Measurements from ENCODE around the gene LNPEP. TPM values are rescaled to one million over a fixed set of nuclear protein-coding genes. Genes with fewer than 3 reads are reported as not detected.
A peak's percentile ranks its signal among the peaks of the same experiment; 100 is the strongest.

The LNPEP gene
- total RNA-seq, 1 donor from 2014 or later = 19.6 TPM

DNA sequence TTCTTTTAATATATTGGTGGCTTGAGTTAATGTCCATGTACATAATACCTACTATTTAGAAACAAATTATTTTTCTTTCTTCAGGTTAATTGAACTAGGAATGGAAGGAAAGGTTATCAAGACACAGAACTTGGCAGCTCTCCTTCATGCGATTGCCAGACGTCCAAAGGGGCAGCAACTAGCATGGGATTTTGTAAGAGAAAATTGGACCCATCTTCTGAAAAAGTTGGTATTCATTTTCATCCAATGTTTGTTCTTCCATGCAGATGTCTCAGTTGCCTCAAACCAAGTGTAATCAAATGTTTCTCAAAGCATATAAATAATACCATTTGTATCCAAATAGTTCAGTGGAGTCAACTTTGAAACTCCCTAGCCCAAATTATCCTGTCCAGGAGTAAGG is 22.6 kb upstream of the LNPEP start:
- TF ChIP-seq, protein P1, sequence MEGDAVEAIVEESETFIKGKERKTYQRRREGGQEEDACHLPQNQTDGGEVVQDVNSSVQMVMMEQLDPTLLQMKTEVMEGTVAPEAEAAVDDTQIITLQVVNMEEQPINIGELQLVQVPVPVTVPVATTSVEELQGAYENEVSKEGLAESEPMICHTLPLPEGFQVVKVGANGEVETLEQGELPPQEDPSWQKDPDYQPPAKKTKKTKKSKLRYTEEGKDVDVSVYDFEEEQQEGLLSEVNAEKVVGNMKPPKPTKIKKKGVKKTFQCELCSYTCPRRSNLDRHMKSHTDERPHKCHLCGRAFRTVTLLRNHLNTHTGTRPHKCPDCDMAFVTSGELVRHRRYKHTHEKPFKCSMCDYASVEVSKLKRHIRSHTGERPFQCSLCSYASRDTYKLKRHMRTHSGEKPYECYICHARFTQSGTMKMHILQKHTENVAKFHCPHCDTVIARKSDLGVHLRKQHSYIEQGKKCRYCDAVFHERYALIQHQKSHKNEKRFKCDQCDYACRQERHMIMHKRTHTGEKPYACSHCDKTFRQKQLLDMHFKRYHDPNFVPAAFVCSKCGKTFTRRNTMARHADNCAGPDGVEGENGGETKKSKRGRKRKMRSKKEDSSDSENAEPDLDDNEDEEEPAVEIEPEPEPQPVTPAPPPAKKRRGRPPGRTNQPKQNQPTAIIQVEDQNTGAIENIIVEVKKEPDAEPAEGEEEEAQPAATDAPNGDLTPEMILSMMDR (IDR thresholded peaks at IDR 0.05) = no peak
- no peak for TF ChIP-seq EZH2phosphoT487 (IDR thresholded peaks at IDR 0.05)
- TF ChIP-seq EZH2 (IDR thresholded peaks at IDR 0.05) = no peak
- H4K20me1 ChIP-seq (ENCODE audit: low read depth) = no peaks in the 10 kb centered on the region
- H3K27me3 ChIP-seq = no peaks in the 10 kb centered on the region
- no peak overlapping the region for H3K27ac Mint-ChIP-seq
- H3K79me2 ChIP-seq (ENCODE audit: low read depth) = no peaks in the 10 kb centered on the region
- no peak overlapping the region for H3K4me3 ChIP-seq
- H3F3A ChIP-seq (ENCODE audit: low read depth) = no peaks in the 10 kb centered on the region
- H3K9ac ChIP-seq = no peak overlapping the region
- peaks cover 11% of the 10 kb centered on the region for H3K4me1 Mint-ChIP-seq
- H3K27me3 Mint-ChIP-seq (ENCODE audit: insufficient read depth, low read depth) = peaks cover 3% of the 10 kb centered on the region
- H3K36me3 Mint-ChIP-seq = no peaks in the 10 kb centered on the region
- H3K36me3 ChIP-seq = no peaks in the 10 kb centered on the region
- no peak for DNase-seq (ENCODE audit: low spot score)
- H3K9me3 Mint-ChIP-seq = peaks cover 3% of the 10 kb centered on the region
- H3K4me2 ChIP-seq = no peak overlapping the region
- H3K4me1 ChIP-seq = no peaks in the 10 kb centered on the region
- H3K9me3 ChIP-seq (ENCODE audit: low read depth) = no peaks in the 10 kb centered on the region
- H2AFZ ChIP-seq (replicated peaks) = no peak overlapping the region
- no peak overlapping the region for H3K4me3 Mint-ChIP-seq
- no peak overlapping the region for H3K27ac ChIP-seq

DNA sequence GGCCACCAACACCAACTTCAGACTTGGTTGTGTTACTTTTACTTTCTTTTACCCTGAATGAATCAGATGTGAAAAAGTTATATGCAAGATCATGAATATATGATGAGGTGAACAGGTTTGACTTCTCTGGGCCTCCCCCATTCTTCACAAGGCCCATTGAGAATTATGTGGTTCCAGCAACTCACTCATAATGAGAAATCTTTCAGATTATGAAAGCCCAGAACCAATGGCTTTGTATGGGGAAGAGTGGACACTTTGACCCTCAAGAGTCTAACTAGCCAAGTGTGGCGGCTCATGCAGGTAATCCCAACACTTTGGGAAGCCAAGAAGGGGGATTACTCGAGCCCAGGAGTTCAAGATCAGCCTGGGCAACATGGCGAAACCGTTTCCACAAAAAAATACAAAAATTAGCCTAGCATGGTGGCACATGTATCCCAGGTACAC is 16.1 kb upstream of the LNPEP start:
- no peaks in the 10 kb centered on the region for H3F3A ChIP-seq (ENCODE audit: low read depth)
- TF ChIP-seq EZH2 (IDR thresholded peaks at IDR 0.05) = no peak
- H3K9me3 ChIP-seq (ENCODE audit: low read depth) = no peaks in the 10 kb centered on the region
- H3K79me2 ChIP-seq (ENCODE audit: low read depth) = no peaks in the 10 kb centered on the region
- peaks cover 7% of the 10 kb centered on the region for H3K4me1 ChIP-seq
- Mint-ChIP-seq H3K9me3 (peaks cover 3% of the 10 kb centered on the region), H3K36me3 (no peaks in the 10 kb centered on the region), H3K27ac (no peak overlapping the region), H3K27me3 (ENCODE audit: insufficient read depth, low read depth) (peaks cover 3% of the 10 kb centered on the region), H3K4me3 (no peak overlapping the region), H3K4me1 (peaks cover 9% of the 10 kb centered on the region)
- H3K9ac ChIP-seq = no peak overlapping the region
- H3K36me3 ChIP-seq = no peaks in the 10 kb centered on the region
- no peaks in the 10 kb centered on the region for H3K27me3 ChIP-seq
- no peak overlapping the region for H3K27ac ChIP-seq
- H4K20me1 ChIP-seq (ENCODE audit: low read depth) = no peaks in the 10 kb centered on the region
- no peak overlapping the region for H3K4me2 ChIP-seq
- no peak overlapping the region for H2AFZ ChIP-seq (replicated peaks)
- no peak for DNase-seq (ENCODE audit: low spot score)
- H3K4me3 ChIP-seq = no peak overlapping the region

DNA sequence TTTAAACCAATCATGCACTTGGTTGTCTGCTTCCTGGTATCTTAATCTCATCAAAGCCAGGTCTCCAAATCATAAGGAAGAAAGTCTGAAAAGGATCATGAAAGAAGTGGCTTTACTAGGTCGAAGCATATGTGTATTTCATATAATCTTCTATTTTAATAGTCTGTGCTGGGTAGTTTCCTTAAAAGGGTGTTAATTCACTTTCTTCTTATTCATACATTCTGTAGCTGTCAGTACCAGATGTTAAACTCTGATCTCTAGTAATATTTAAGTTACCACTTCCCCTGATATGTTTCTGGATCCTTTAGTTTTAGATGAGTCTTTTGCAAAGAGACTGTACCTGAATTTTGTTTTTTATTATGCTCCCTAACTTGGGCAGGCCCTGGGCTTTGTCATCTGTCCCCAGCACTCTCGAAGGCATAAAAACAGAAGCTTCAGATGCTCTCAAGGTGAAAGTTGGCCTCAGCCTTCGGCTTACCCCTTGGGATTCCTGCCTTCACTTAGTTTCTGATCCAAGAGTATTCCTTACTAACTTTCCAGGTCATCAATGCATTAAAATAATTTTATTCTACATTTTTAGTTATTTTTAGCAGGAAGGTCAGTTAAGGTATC is 15.0 kb upstream of the LNPEP start:
- Mint-ChIP-seq H3K27me3 (ENCODE audit: insufficient read depth, low read depth) (peaks cover 3% of the 10 kb centered on the region), H3K27ac (no peak overlapping the region), H3K4me1 (peaks cover 11% of the 10 kb centered on the region), H3K9me3 (no peaks in the 10 kb centered on the region), H3K36me3 (no peaks in the 10 kb centered on the region), H3K4me3 (no peak overlapping the region)
- TF ChIP-seq, protein P1 (IDR thresholded peaks at IDR 0.05) = no peak
- TF ChIP-seq EZH2phosphoT487 (IDR thresholded peaks at IDR 0.05) (no peak), EZH2 (IDR thresholded peaks at IDR 0.05) (no peak)
- Histone ChIP-seq H3F3A (ENCODE audit: low read depth) (no peaks in the 10 kb centered on the region), H3K9ac (no peak overlapping the region), H3K36me3 (no peaks in the 10 kb centered on the region), H3K4me2 (no peak overlapping the region), H3K79me2 (ENCODE audit: low read depth) (no peaks in the 10 kb centered on the region), H3K27ac (no peak overlapping the region), H2AFZ (replicated peaks) (no peak overlapping the region), H3K9me3 (ENCODE audit: low read depth) (no peaks in the 10 kb centered on the region), H4K20me1 (ENCODE audit: low read depth) (no peaks in the 10 kb centered on the region), H3K27me3 (no peaks in the 10 kb centered on the region), H3K4me1 (peaks cover 7% of the 10 kb centered on the region), H3K4me3 (no peak overlapping the region)
- no peak for DNase-seq (ENCODE audit: low spot score)

DNA sequence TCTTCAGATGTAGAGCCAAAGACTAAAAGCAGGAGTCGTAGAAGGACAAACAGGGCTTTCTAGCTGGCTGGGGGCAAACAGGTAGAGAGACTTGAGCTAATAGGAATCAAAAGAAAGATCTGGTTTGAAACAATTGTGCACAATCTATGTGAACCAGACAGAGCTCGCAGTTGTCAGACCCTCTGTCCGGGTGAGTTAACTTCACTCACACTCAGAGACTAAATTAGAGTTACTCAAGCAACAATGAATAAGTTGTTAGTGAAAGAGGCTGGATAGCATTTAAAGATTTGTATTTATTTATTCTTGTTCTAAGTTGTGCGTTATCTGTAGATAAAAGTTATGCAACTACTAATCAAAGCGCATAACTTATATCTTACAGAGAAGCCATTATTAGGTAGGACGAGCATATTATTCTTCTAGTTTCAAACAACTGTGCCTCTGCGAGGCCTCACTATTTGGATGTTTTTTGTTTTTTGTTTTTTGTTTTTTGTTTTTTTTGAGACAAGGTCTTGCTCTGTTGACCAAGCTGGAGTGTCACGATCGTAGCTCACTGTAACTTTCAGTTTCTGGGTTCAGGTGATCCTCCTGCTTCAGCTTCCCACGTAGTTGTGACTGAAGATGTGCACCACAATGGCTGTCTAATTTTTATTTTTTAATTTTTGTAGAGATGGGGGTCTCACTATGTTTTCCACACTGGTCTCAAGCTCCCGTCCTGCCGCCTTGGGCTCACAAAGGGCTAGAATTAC is 13.2 kb upstream of the LNPEP start:
- Mint-ChIP-seq H3K4me1 (peaks cover 11% of the 10 kb centered on the region), H3K9me3 (no peaks in the 10 kb centered on the region), H3K27ac (no peak overlapping the region), H3K27me3 (ENCODE audit: insufficient read depth, low read depth) (no peaks in the 10 kb centered on the region), H3K36me3 (no peaks in the 10 kb centered on the region), H3K4me3 (no peak overlapping the region)
- no peaks in the 10 kb centered on the region for H3F3A ChIP-seq (ENCODE audit: low read depth)
- H3K36me3 ChIP-seq = no peaks in the 10 kb centered on the region
- H3K27ac ChIP-seq = no peak overlapping the region
- no peaks in the 10 kb centered on the region for H4K20me1 ChIP-seq (ENCODE audit: low read depth)
- no peaks in the 10 kb centered on the region for H3K9me3 ChIP-seq (ENCODE audit: low read depth)
- H3K79me2 ChIP-seq (ENCODE audit: low read depth) = no peaks in the 10 kb centered on the region
- H2AFZ ChIP-seq (replicated peaks) = peak overlapping the region; percentile 6
- DNase-seq (ENCODE audit: low spot score) = no peak
- TF ChIP-seq EZH2 (IDR thresholded peaks at IDR 0.05) (no peak), EZH2phosphoT487 (IDR thresholded peaks at IDR 0.05) (no peak)
- TF ChIP-seq, protein P1 (IDR thresholded peaks at IDR 0.05) = no peak
- no peak overlapping the region for H3K4me2 ChIP-seq
- H3K27me3 ChIP-seq = no peaks in the 10 kb centered on the region
- H3K4me3 ChIP-seq = no peak overlapping the region
- no peak overlapping the region for H3K9ac ChIP-seq
- peaks cover 7% of the 10 kb centered on the region for H3K4me1 ChIP-seq

All from neural progenitor cell (in vitro differentiated cells).